GM19395 (cell line): ENCODE measurements around the gene KRT2.
"Not testable (repeated sequence)": the region's sequence is repeated elsewhere in the genome, so short reads cannot be mapped to it uniquely, and the experiment has no call there.

ENCODE experiments used
- ATAC-seq: cut with Tn5 transposase; IDR thresholded peaks from one replicate; pipeline ENCODE4 v1.9.1; 2021; ENCODE audit warnings: mild to moderate bottlenecking, moderate library complexity; ENCODE audit not compliant: unreplicated experiment

KRT2 gene

GRCh38 chr12:52685406-52685890 is 33.4 kb upstream of the KRT2 start:
- ATAC-seq, result no peak

- ATAC-seq, result no peak
These were observed 32.4 kb upstream of the KRT2 start for GRCh38 chr12:52684431-52684830.

- ATAC-seq, result no peak
These were observed 31.7 kb upstream of the KRT2 start for GRCh38 chr12:52683575-52684300.

DNA sequence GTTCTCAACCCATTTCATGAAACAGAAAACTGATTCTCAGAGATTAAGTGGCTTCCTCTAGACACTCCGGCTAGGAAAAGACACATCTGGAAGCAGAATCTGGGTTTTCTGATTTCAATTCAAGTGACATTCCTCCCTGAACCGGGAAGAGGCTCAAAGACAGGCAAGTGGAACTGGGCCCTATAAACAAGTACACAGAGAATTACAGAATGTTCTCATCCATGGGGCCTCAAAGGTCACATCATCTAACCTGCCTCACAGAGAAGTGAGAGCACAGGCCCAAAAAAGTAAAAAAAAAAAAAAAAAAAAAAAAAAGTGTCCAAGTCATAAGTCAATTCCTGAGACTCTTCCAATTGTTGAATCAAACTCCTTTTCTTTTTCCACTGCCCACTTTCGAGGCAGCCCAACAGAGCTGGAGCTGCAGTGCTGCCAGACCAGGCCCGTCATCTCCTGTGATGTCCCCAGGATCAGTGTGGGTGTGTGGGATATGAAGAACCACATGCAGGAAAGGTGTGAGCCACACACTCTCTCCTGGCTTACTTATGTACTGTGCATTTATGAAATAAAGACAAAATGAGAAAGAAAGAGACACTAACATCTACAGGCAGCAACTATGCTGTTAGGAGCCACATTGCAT is 31.0 kb upstream of the KRT2 start:
- no peak for ATAC-seq

- no peak for ATAC-seq
These were observed 30.3 kb upstream of the KRT2 start for GRCh38 chr12:52682381-52682660.

DNA sequence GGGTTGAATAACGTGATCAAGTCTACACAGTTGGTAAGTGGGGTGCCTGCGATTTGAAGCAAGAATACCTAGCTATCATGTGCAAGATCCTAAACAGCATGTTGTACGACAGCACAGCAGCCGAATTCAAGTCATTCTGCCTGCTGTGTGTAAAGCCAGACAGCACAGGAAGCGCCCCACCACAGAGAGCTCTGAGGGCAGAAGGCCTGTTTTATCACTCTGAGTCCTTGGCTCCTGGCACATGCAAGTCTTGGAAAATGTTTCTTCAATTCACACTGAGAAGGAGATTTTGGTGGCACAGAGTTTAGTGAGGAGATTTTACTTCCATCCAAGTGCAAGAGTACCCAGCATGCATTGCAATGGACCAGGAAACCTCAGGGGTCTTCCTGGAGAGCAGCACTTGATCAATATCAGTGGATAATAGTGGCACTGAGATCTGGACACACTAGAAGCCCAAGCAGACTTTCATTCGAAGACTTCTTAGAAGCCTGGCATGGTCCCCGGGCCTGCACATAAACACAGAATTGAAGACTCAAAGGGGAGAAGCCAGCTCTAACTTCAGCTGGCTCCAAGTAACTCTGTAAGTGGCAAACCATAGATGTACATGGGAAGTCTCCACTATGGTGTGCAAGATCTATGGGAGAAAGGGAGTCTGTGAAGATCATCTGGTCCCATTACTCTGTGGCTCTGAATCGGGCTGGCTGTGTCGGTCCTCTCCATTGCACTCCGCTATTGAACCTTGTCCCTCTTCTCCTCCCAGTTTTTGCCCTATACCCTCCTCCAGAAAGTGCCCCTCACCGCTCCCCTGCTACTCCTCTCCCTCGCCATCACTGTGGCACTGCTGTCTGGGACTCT is 29.7 kb upstream of the KRT2 start:
- ATAC-seq, result no peak

- ATAC-seq, result no peak
These were observed 28.4 kb upstream of the KRT2 start, which contains the start of gene KRT1 for GRCh38 chr12:52680363-52680762. TSS of gene KRT1 (minus strand) at chr12:52680407. CDS start at chr12:52680348, 59 bp downstream.

DNA sequence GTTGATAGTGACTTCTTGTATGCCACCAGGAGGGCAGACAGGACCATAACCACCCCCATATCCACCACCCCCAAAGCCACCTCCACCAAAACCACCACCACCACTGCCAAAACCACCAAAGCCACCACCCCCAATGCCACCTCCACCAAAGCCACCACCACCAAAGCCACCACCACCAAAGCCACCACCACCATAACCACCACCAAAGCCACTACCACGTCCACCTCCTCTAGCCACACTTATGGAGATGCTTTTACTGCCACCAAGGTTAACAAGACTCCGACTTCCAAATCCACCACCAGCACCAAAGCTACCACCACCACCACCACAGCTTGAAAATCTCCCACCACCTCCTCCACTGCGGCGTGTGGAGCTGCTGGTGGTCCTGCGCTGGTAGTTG is 27.9 kb upstream of the KRT2 start:
- no peak for ATAC-seq

DNA sequence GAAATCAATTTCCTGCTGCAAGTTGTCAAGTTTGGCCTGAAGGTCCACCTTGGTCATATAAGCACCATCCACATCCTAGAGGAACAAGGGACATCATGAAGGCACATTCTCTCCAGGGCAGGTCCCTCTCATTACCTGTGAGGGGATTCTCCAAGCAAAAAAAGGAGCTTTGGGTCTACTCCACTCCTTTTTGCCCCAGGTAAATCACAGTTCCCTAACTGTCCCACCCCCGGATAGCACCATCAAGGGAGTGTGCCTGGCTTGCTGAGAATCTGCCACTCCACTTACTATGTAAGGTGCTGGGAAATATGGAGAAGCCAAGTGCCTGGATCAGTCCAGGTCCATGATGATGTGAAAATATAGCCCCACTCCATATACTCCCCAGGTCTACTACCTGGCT is 25.7 kb upstream of the KRT2 start:
- no peak for ATAC-seq

- ATAC-seq, result no peak
These were observed 25.1 kb upstream of the KRT2 start for GRCh38 chr12:52677126-52677525.

DNA sequence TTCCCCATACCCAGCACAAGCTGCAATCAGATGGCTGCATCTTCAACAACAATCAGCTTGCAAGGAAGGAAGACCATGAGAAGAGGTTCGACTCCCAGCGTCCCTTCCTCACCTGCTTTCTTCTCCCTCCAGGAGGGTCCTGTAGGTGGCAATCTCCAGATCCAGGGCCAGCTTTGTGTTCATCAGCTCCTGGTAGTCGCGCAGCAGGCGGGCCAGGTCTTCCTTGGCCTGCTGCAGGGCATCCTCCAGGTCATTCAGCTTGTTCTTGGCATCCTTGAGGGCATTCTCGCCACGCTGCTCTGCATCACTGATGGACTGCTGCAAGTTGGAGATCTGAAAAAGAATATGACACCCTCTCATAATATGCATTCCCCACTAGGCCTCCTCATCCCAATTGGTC is 24.2 kb upstream of the KRT2 start:
- ATAC-seq, result no peak

DNA sequence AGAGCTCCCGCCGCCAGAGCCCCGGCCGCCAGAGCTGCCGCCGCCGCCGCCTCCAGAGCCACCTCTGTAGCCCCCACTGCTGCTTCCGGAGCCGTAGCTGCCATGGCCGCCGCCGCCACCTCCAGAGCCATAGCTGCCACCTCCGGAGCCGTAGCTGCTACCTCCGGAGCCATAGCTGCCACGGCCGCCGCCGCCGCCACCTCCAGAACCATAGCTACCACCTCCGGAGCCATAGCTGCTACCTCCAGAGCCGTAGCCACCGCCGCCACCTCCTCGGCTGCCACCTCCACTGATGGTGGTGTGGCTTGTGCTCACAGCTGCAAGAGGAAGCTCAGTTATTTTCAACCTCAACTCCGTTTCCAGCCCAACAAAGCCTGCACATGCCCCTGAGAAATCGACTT is 23.3 kb upstream of the KRT2 start:
- no peak for ATAC-seq

- no peak for ATAC-seq
These were observed 22.4 kb upstream of the KRT2 start for GRCh38 chr12:52674433-52674775.

- no peak for ATAC-seq
These were observed 21.9 kb upstream of the KRT2 start for GRCh38 chr12:52673713-52674432.

- ATAC-seq, result no peak
These were observed 21.2 kb upstream of the KRT2 start for GRCh38 chr12:52673217-52673616.

GRCh38 chr12:52672321-52672933 is 20.4 kb upstream of the KRT2 start:
- no peak for ATAC-seq

GRCh38 chr12:52670961-52671360 is 18.9 kb upstream of the KRT2 start:
- no peak for ATAC-seq

DNA sequence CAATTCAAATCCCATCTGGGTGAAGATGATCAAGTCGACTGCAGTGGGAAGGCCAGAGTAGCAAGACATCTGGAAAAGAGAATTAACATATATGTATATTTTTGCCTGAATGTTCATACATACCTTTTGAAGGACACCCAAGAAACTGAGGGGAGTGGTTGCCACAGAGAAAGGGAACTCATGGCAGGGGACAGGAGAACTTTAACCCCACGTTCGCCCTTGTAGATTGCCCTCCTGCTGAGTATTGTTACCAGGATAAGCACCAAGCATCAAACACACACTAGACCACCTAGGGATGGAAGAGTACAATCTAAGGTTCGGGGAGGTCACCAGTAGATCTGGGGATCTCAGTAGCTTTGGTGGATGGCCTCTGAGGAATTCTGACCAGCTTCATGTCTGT is 18.5 kb upstream of the KRT2 start:
- no peak for ATAC-seq

DNA sequence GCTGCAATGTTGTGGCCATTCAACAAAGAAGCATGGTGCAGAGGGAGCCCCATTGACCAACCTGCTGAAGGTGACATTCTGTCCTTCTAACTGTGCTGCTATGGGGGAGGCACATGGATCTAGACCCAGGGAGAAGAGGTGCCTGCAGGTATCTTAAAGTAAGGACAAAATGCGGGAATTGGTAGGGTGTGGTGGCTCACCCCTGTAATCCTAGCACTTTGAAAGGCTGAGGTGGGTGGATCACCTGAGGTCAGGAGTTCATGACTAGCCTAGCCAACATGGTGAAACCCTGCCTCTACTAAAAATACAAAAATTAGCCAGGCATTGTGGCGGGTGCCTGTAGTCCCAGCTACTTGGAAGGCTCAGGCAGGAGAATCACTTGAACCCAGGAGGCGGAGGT is 17.9 kb upstream of the KRT2 start:
- not testable (repeated sequence) for ATAC-seq

DNA sequence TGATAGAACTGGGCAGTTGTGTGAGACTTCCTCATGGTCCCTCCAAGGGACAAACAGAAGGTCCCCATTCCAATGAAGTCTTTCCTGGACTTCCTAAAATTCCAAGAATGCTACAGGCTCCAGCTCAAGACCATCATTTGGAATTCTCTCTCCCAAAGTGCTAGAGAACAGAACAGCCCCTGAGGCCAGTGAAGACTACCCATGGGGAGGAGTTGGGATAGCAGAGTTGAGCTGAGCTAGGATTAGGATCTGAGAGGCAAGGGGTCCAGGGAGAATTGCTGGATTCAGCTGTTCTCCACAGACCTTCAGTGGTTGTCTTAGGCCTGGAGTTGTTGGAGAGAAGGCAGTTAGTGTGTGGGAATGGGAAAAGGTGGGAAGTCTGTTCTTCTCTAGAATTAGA is 17.4 kb upstream of the KRT2 start:
- ATAC-seq, result no peak

DNA sequence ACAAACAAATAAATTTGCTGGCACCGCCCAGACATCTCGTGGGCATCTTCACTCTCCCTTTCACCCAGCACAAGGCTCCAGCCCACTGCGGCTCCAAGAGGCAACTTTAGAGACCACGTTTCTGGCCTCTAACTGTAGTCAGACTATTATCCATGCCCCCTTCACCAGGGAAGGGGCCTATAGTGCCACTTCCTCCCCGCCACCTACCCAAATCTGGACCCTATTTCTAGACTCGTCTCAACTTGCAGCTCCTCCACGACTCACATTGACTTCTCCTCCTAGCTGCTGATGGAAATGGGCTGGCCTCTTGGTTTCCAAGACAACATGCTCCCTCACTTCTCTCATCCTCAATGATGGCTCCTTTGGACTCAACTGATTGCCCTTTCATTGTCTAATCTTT is 15.9 kb upstream of the KRT2 start:
- no peak for ATAC-seq
